H9 (cell line): ENCODE measurements around the gene SPN. TPM values are rescaled to one million over a fixed set of nuclear protein-coding genes. Genes with fewer than 3 reads are reported as not detected.
"Not testable (repeated sequence)": the region's sequence is repeated elsewhere in the genome, so short reads cannot be mapped to it uniquely, and the experiment has no call there.

ENCODE experiments used
- DNase-seq: peaks from one replicate; pipeline ENCODE4 v3.0.0-alpha.2; 2017
- H2AFZ ChIP-seq: one replicate; pipeline ENCODE4 v1.6.1; 2013; ENCODE audit warnings: mild to moderate bottlenecking, low read length, control low read depth, moderate library complexity
- H2AK5ac ChIP-seq: 2 replicates; pipeline ENCODE4 v1.6.1; 2013; ENCODE audit warnings: low read length, control low read depth, mixed read lengths; ENCODE audit not compliant: insufficient read length
- H2BK120ac ChIP-seq: one replicate; pipeline ENCODE4 v1.6.1; 2013; ENCODE audit warnings: low read depth, mild to moderate bottlenecking, low read length, control low read depth, inconsistent platforms; ENCODE audit not compliant: poor library complexity, severe bottlenecking
- H2BK12ac ChIP-seq: 2 replicates; pipeline ENCODE4 v1.6.1; 2013; ENCODE audit warnings: low read length, control low read depth, mixed read lengths, low read depth; ENCODE audit not compliant: insufficient read length
- H2BK15ac ChIP-seq: 2 replicates; pipeline ENCODE4 v1.6.1; 2013; ENCODE audit warnings: low read depth, low read length, control low read depth
- H2BK20ac ChIP-seq: one replicate; pipeline ENCODE4 v1.6.1; 2013; ENCODE audit warnings: low read depth, mild to moderate bottlenecking, low read length, control low read depth, inconsistent platforms; ENCODE audit not compliant: poor library complexity, severe bottlenecking
- H2BK5ac ChIP-seq: 2 replicates; pipeline ENCODE4 v1.6.1; 2013; ENCODE audit warnings: low read length, control low read depth, mixed read lengths; ENCODE audit not compliant: insufficient read length
- H3K14ac ChIP-seq: 2 replicates; pipeline ENCODE4 v1.6.1; 2013; ENCODE audit warnings: low read length, control low read depth; ENCODE audit not compliant: insufficient read depth
- H3K18ac ChIP-seq: 2 replicates; pipeline ENCODE4 v1.6.1; 2013; ENCODE audit warnings: low read depth, mild to moderate bottlenecking, mixed read lengths, low read length, control low read depth; ENCODE audit not compliant: insufficient read length
- H3K23ac ChIP-seq: 2 replicates; pipeline ENCODE4 v1.6.1; 2013; ENCODE audit warnings: low read length, control low read depth, mixed read lengths, low read depth; ENCODE audit not compliant: insufficient read length
- H3K23me2 ChIP-seq: 2 replicates; pipeline ENCODE4 v1.6.1; 2013; ENCODE audit warnings: low read depth, mild to moderate bottlenecking, mixed read lengths, low read length, control low read depth; ENCODE audit not compliant: insufficient read length, poor library complexity, severe bottlenecking
- H3K27ac ChIP-seq: 2 replicates; pipeline ENCODE4 v1.5.1; 2013; ENCODE audit warnings: low read length, control low read depth, mixed read lengths, low read depth; ENCODE audit not compliant: insufficient read length
- H3K27me3 ChIP-seq: 2 replicates; pipeline ENCODE4 v1.6.1; 2013; ENCODE audit warnings: low read length, control low read depth, inconsistent platforms; ENCODE audit not compliant: insufficient read depth
- H3K4ac ChIP-seq: 2 replicates; pipeline ENCODE4 v1.6.1; 2013; ENCODE audit warnings: low read depth, mild to moderate bottlenecking, control low read depth, inconsistent platforms, low read length, moderate library complexity
- H3K4me1 ChIP-seq: 2 replicates; pipeline ENCODE4 v1.6.1; 2013; ENCODE audit warnings: low read length, control low read depth, inconsistent platforms; ENCODE audit not compliant: insufficient read depth
- H3K4me2 ChIP-seq: 2 replicates; pipeline ENCODE4 v1.6.1; 2013; ENCODE audit warnings: low read length, control low read depth, mixed read lengths; ENCODE audit not compliant: insufficient read length, insufficient read depth
- H3K56ac ChIP-seq: 2 replicates; pipeline ENCODE4 v1.6.1; 2013; ENCODE audit warnings: low read depth, mild to moderate bottlenecking, mixed read lengths, low read length, control low read depth; ENCODE audit not compliant: insufficient read length
- H3K79me1 ChIP-seq: 2 replicates; pipeline ENCODE4 v1.6.1; 2013; ENCODE audit warnings: low read depth, mild to moderate bottlenecking, moderate library complexity, low read length, control low read depth, inconsistent platforms; ENCODE audit not compliant: insufficient read depth, poor library complexity, severe bottlenecking
- H3K79me2 ChIP-seq: 2 replicates; pipeline ENCODE4 v1.6.1; 2013; ENCODE audit warnings: low read length, control low read depth, inconsistent platforms; ENCODE audit not compliant: insufficient read depth
- H3K9ac ChIP-seq: 2 replicates; pipeline ENCODE4 v1.6.1; 2013; ENCODE audit warnings: low read length, control low read depth, mixed read lengths; ENCODE audit not compliant: insufficient read length; ENCODE audit errors: extremely low read depth
- H3K9me3 ChIP-seq: one replicate; pipeline ENCODE4 v1.6.1; 2013; ENCODE audit warnings: low read depth, low read length, inconsistent platforms; ENCODE audit not compliant: control insufficient read depth
- H3T11ph ChIP-seq: one replicate; pipeline ENCODE4 v1.6.1; 2013; ENCODE audit warnings: mild to moderate bottlenecking, low read length, control low read depth, inconsistent platforms
- H4K20me1 ChIP-seq: one replicate; pipeline ENCODE4 v1.6.1; 2013; ENCODE audit not compliant: control insufficient read depth, insufficient read length, insufficient read depth
- H4K5ac ChIP-seq: 2 replicates; pipeline ENCODE4 v1.6.1; 2013; ENCODE audit warnings: low read depth, mild to moderate bottlenecking, mixed read lengths, low read length, control low read depth; ENCODE audit not compliant: insufficient read length
- H4K8ac ChIP-seq: replicated peaks from 2 replicates; pipeline ENCODE4 v1.6.1; 2013; ENCODE audit warnings: low read length, control low read depth, mixed read lengths, low read depth; ENCODE audit not compliant: insufficient read length
- H4K91ac ChIP-seq: 2 replicates; pipeline ENCODE4 v1.6.1; 2013; ENCODE audit warnings: low read depth, mild to moderate bottlenecking, moderate library complexity, mixed read lengths, low read length, control low read depth; ENCODE audit not compliant: insufficient read length
- H3K27ac Mint-ChIP-seq, 3 experiments: 2 replicates in 2 of 3; 3 replicates in 1 of 3; pipeline ENCODE4 v1.8.0; 2020 to 2021; ENCODE audit warnings: mixed read lengths in 3 of 3, mild to moderate bottlenecking in 1 of 3, moderate library complexity in 1 of 3
- H3K27me3 Mint-ChIP-seq: 2 replicates; pipeline ENCODE4 v1.8.0; 2021; ENCODE audit warnings: low read depth, mild to moderate bottlenecking, moderate library complexity, mixed read lengths
- H3K36me3 Mint-ChIP-seq, 3 experiments: 2 replicates in 2 of 3; 3 replicates in 1 of 3; pipeline ENCODE4 v1.8.0; 2020 to 2021; ENCODE audit warnings: low read depth in 3 of 3, mixed read lengths in 3 of 3; ENCODE audit not compliant: insufficient read depth in 1 of 3
- H3K4me1 Mint-ChIP-seq, 2 experiments: 2 replicates each; pipeline ENCODE4 v1.8.0; 2020; ENCODE audit warnings: mixed read lengths in 2 of 2
- H3K4me3 Mint-ChIP-seq, 2 experiments: 2 replicates in 1 of 2; 3 replicates in 1 of 2; pipeline ENCODE4 v1.8.0; 2020 to 2021; ENCODE audit warnings: mild to moderate bottlenecking in 2 of 2, mixed read lengths in 2 of 2, moderate library complexity in 1 of 2
- H3K9me3 Mint-ChIP-seq, 2 experiments: 2 replicates in 1 of 2; 3 replicates in 1 of 2; pipeline ENCODE4 v1.8.0; 2020; ENCODE audit warnings: mild to moderate bottlenecking in 2 of 2, mixed read lengths in 2 of 2, moderate library complexity in 1 of 2
- WGBS: extraction: QIAGEN DNeasy Blood & Tissue Kit; methylation state at CpG from one replicate; pipeline ENCODE4 v1.1.7; 2013; ENCODE audit warnings: missing lambda C conversion rate, low lambda C conversion rate, mixed read lengths; ENCODE audit not compliant: insufficient read length; ENCODE audit errors: extremely low coverage; 5-methylcytosine and 5-hydroxymethylcytosine counted together
- total RNA-seq: library from RNA; stranded (reverse); gene quantifications from 2 replicates; pipeline ENCODE4 v1.2.1, GENCODE V29; 2021

Gene SPN
- total RNA-seq, 1 experiment from 2014 or later = 0.77 TPM

DNA sequence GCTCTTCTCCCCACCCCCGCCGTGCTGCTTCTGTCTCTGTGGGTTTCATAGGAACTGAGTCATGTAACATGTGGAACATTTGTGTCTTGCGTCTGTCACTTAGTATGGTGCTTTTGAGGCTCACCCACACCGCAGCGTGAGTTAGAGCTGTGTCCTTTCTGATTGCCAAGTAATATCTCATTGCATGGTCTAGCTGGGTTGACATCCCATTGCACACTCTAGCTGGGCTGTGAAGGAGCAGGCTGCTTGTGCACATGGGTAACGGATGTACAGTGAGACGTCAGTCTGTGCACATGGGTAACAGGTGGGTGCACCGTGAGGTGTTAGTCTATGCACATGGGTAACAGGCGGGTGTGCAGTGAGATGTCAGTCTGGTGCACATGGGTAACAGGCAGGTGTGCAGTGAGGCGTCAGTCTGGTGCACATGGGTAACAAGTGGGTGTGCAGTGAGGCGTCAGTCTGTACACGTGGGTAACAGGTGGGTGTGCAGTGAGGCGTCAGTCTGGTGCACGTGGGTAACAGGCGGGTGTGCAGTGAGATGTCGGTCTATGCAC, 36.2 kb upstream of the SPN start:
- H3K79me1 ChIP-seq, H3K18ac ChIP-seq, H3K23me2 ChIP-seq, H3K27me3 ChIP-seq, H3T11ph ChIP-seq, H2AK5ac ChIP-seq, H3K9me3 Mint-ChIP-seq, H3K56ac ChIP-seq, H3K9ac ChIP-seq, H3K27ac ChIP-seq, H2BK15ac ChIP-seq, H3K9me3 ChIP-seq, H3K27ac Mint-ChIP-seq, H4K20me1 ChIP-seq, H2BK20ac ChIP-seq, H3K23ac ChIP-seq, H3K4me1 Mint-ChIP-seq, H3K4me1 ChIP-seq, H3K4me2 ChIP-seq, H4K8ac ChIP-seq, H4K5ac ChIP-seq, H3K4me3 Mint-ChIP-seq, H3K79me2 ChIP-seq, H2BK12ac ChIP-seq, H3K27me3 Mint-ChIP-seq, DNase-seq, H2AFZ ChIP-seq, H2BK5ac ChIP-seq, H2BK120ac ChIP-seq, H4K91ac ChIP-seq, H3K14ac ChIP-seq, H3K4ac ChIP-seq, H3K36me3 Mint-ChIP-seq: not testable (repeated sequence)
- no CpG with 5 or more reads among the region's 16 CpGs for WGBS

DNA sequence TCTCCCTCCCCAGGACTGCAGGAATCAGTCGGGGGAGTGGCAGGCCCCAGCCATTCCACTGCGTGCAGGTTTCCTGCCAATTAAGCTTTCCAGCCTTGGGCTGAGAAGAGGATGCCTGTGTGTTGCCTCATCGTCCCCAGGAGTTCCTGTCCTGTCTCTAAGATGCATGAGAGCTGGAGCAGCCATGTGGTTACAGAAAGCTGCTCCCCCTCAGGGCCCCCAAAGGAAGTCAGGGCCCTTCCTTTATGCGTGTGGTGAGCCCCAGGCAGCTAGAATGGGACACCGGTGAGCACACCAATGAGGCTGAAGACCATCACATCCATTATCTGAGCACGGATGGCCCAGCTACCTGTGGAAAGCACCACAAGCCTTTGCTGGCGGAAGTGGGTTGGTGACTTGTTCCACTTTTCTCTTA, 35.4 kb upstream of the SPN start:
- not testable (repeated sequence) for H3K18ac ChIP-seq, H4K20me1 ChIP-seq, H3K36me3 Mint-ChIP-seq, H3K27me3 Mint-ChIP-seq, H3K4me1 ChIP-seq, H3K4me2 ChIP-seq, H2BK5ac ChIP-seq, H2AK5ac ChIP-seq, DNase-seq, H3K23me2 ChIP-seq, H3K27me3 ChIP-seq, H2BK20ac ChIP-seq, H3K4ac ChIP-seq, H3K9me3 ChIP-seq, H3K56ac ChIP-seq, H3K9ac ChIP-seq, H3K14ac ChIP-seq, H2BK15ac ChIP-seq, H3T11ph ChIP-seq, H4K91ac ChIP-seq, H3K4me3 Mint-ChIP-seq, H4K5ac ChIP-seq, H2BK120ac ChIP-seq, H2BK12ac ChIP-seq, H3K23ac ChIP-seq, H4K8ac ChIP-seq, H3K9me3 Mint-ChIP-seq, H3K4me1 Mint-ChIP-seq, H3K79me1 ChIP-seq, H3K79me2 ChIP-seq, H3K27ac ChIP-seq, H3K27ac Mint-ChIP-seq, H2AFZ ChIP-seq
- no CpG with 5 or more reads among the region's 7 CpGs for WGBS
